HFFc6 (cell line): ENCODE data around the gene ORMDL2. TPM values are rescaled to one million over a fixed set of nuclear protein-coding genes. Genes with fewer than 3 reads are reported as not detected.
A peak's percentile ranks its signal among the peaks of the same experiment; 100 is the strongest.

Experiments used
- DNase-seq: peaks from one replicate; pipeline ENCODE4 v3.0.0-alpha.2; 2018
- H3K27ac Mint-ChIP-seq: 2 replicates; pipeline ENCODE4 v1.8.0; 2020; ENCODE audit warnings: mild to moderate bottlenecking, mixed read lengths
- H3K27me3 Mint-ChIP-seq: 2 replicates; pipeline ENCODE4 v1.8.0; 2021; ENCODE audit warnings: mild to moderate bottlenecking, moderate library complexity, mixed read lengths; ENCODE audit not compliant: insufficient read depth
- H3K36me3 Mint-ChIP-seq: 2 replicates; pipeline ENCODE4 v1.8.0; 2021; ENCODE audit warnings: low read depth, mixed read lengths
- H3K4me1 Mint-ChIP-seq: 2 replicates; pipeline ENCODE4 v1.8.0; 2020; ENCODE audit warnings: low read depth, mixed read lengths
- H3K4me3 Mint-ChIP-seq: 2 replicates; pipeline ENCODE4 v1.8.0; 2020; ENCODE audit warnings: mild to moderate bottlenecking, moderate library complexity, mixed read lengths
- H3K9me3 Mint-ChIP-seq: 2 replicates; pipeline ENCODE4 v1.8.0; 2020; ENCODE audit warnings: mild to moderate bottlenecking, mixed read lengths
- total RNA-seq, 6 experiments: library from RNA; stranded (reverse); fragmentation: NEBNext Ultra II Directional; extraction: Animal tissue kit (Norgen Biotek cat#: 25700); gene quantifications; 2 replicates in 1 of 6; 3 replicates in 5 of 6; pipeline ENCODE4 v1.2.3, GENCODE V29; 2021
- TF ChIP-seq, protein P1 (sequence below): fragments of 200-600 bp; sonication (generic); IDR thresholded peaks from 2 replicates; pipeline ENCODE4 v1.5.0; 2021; ENCODE audit warnings: antibody characterized with exemption, mild to moderate bottlenecking

The ORMDL2 gene
- total RNA-seq, 6 experiments from 2014 or later: 79.9 to 100 (median 90.1) TPM

DNA sequence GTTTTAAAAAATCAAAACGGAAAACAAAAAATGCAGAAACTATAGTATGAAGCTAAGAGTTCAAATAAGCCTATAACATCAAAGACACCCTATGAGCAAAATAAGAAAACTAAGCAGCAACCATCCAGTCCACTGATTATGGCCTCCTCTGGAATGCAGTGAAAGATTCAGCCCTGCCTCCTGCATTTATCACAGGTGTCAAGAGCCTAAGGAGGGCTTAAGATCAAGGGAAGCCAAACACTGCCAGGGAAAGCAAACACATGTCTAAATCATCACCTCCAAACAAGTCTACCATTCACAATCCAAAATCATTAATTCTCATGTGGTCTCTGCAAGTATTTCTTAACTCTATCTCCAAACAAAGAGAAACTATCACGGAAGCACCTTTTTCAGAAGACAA, 28.7 kb upstream of the ORMDL2 start:
- Mint-ChIP-seq H3K4me3 (no peak overlapping the region), H3K27ac (no peak overlapping the region), H3K27me3 (no peaks in the 10 kb centered on the region; the same call in 1 of the 2 replicates), H3K36me3 (peaks cover 26% of the 10 kb centered on the region), H3K9me3 (no peaks in the 10 kb centered on the region), H3K4me1 (no peaks in the 10 kb centered on the region)
- no peak for DNase-seq
- TF ChIP-seq, protein P1, sequence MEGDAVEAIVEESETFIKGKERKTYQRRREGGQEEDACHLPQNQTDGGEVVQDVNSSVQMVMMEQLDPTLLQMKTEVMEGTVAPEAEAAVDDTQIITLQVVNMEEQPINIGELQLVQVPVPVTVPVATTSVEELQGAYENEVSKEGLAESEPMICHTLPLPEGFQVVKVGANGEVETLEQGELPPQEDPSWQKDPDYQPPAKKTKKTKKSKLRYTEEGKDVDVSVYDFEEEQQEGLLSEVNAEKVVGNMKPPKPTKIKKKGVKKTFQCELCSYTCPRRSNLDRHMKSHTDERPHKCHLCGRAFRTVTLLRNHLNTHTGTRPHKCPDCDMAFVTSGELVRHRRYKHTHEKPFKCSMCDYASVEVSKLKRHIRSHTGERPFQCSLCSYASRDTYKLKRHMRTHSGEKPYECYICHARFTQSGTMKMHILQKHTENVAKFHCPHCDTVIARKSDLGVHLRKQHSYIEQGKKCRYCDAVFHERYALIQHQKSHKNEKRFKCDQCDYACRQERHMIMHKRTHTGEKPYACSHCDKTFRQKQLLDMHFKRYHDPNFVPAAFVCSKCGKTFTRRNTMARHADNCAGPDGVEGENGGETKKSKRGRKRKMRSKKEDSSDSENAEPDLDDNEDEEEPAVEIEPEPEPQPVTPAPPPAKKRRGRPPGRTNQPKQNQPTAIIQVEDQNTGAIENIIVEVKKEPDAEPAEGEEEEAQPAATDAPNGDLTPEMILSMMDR: no peak

DNA sequence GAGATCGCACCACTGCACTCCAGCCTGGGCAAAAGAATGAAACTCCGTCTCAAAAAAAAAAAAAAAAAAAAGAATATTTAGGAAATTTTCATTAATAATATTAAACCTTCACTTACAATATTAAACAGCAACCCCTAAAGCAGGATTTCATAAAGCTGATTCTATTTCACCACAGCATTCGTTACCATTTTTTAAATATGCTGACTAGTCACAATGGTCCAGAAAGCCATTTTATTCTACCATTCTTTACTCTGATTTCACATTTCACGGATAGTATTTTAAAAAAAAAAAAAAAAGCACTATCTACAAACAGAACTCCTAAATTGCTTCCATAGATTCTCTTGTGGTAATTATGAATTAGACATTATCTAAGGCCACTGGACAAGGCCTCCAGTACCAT, 27.9 kb upstream of the ORMDL2 start:
- Mint-ChIP-seq H3K27ac (no peak overlapping the region), H3K4me3 (no peak overlapping the region), H3K27me3 (no peaks in the 10 kb centered on the region; the same call in 1 of the 2 replicates), H3K9me3 (no peaks in the 10 kb centered on the region), H3K36me3 (peaks cover 26% of the 10 kb centered on the region), H3K4me1 (no peaks in the 10 kb centered on the region)
- no peak for DNase-seq
- TF ChIP-seq, protein P1: no peak

DNA sequence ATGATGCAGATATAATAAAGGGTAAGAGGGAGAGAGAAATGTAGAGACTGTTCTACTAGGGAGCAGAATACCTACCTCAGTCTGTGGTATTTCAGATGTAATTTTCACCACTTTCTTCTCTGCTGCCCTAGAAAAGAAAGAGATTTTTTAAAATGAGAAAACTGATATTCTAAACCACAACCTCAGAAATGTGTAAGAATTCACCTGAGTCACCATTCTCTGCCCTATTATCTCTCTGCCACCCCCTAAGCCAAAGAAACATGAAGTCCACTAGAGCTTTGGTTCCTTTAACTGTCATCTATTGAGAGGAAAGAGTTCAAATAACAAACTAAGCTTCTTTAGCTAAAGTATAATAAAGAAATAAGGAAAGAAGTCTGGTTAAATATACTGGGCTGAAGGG, 21.9 kb upstream of the ORMDL2 start:
- TF ChIP-seq, protein P1: no peak
- Mint-ChIP-seq H3K36me3 (peaks cover 21% of the 10 kb centered on the region), H3K4me1 (peaks cover 8% of the 10 kb centered on the region), H3K27me3 (no peaks in the 10 kb centered on the region; the same call in none of the 2 replicates), H3K27ac (peak overlapping the region; percentile 21; the same call in 1 of the 2 replicates), H3K4me3 (no peak overlapping the region), H3K9me3 (no peaks in the 10 kb centered on the region)
- DNase-seq: no peak

DNA sequence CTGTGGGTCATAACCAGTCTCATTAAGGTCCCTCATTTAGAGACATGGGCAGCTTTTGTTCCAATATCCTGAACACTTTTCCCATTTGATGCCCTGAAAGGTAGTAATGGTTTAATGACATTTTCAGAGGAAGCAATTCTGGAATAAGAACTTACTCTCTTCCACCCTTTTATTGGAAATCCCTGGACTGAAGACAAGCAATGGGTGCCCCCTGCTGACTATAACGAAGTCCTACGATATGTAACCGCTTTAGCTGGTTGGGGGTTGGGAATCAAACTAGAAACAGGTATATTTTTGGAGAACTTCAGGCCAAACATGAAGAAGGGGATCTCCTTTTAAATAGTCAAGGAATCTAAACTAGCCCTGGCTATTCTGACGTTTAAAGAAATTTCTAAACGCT, 20.8 kb upstream of the ORMDL2 start:
- H3K27ac Mint-ChIP-seq: no peak overlapping the region
- H3K9me3 Mint-ChIP-seq: no peaks in the 10 kb centered on the region
- DNase-seq: peak; percentile 17
- TF ChIP-seq, protein P1: peak; percentile 71
- peaks cover 18% of the 10 kb centered on the region for H3K36me3 Mint-ChIP-seq
- peaks cover 8% of the 10 kb centered on the region for H3K4me1 Mint-ChIP-seq
- H3K4me3 Mint-ChIP-seq: no peak overlapping the region
- H3K27me3 Mint-ChIP-seq: no peaks in the 10 kb centered on the region; the same call in none of the 2 replicates

DNA sequence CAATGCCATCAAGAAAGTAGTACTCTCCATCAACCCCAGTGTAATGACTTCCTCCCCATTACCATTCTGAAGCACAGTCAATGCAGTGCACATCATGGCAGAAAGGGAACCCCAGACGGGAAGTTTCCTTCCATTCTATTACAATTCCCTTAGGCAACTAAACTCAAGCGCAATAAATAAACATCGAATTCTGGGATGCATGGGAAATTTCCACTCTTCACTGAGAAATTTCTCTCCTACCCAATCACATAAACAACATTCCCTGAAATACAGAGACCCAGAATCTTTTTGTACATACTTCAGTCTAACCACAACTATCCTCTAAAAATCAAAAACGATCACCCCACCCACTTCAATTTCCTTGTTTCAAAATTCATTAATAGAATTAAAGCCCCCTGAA, 20.3 kb upstream of the ORMDL2 start:
- TF ChIP-seq, protein P1: no peak
- H3K27ac Mint-ChIP-seq: peak overlapping the region; percentile 30
- no peak overlapping the region for H3K4me3 Mint-ChIP-seq
- H3K4me1 Mint-ChIP-seq: peaks cover 8% of the 10 kb centered on the region
- no peaks in the 10 kb centered on the region for H3K9me3 Mint-ChIP-seq
- no peak for DNase-seq
- peaks cover 17% of the 10 kb centered on the region for H3K36me3 Mint-ChIP-seq
- H3K27me3 Mint-ChIP-seq: no peaks in the 10 kb centered on the region; the same call in none of the 2 replicates

DNA sequence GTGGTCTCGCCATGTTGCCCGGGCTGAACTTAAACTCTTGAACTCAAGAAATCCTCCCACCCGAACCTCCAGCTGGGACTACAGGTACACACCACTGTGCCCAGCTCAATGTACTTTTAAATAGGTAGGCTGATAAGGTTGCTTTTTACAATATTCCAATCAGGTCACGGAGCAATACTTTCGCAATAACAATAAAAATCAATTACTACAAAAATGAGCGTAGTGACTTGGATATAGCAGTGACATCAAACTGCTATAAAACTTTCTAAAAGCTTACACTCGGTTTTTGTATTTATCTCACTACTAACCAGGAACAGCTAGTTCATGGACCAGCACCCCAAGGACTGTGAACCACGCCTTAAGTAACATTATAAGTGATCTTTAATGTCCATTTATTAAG, 10.9 kb upstream of the ORMDL2 start:
- TF ChIP-seq, protein P1: no peak
- peaks cover 14% of the 10 kb centered on the region for H3K4me1 Mint-ChIP-seq
- no peaks in the 10 kb centered on the region for H3K27me3 Mint-ChIP-seq
- H3K4me3 Mint-ChIP-seq: no peak overlapping the region
- no peak for DNase-seq
- no peaks in the 10 kb centered on the region for H3K9me3 Mint-ChIP-seq
- no peak overlapping the region for H3K27ac Mint-ChIP-seq
- H3K36me3 Mint-ChIP-seq: peaks cover 21% of the 10 kb centered on the region; the same call in 1 of the 2 replicates
